Endothelial cell of umbilical vein (primary cell): ENCODE data around the gene GLB1L. TPM values are rescaled to one million over a fixed set of nuclear protein-coding genes. Genes with fewer than 3 reads are reported as not detected.

ENCODE experiments used
- BruUV-seq: library from RNA; stranded (reverse); fragments of 400-500 nt; replicated peaks from 2 replicates; lab custom pipeline; 2021; lab: Mats Ljungman, UMichigan
- CTCF ChIA-PET: fragments of 300-600, 350-600 bp; sonication (Branson Sonifier 250); formaldehyde crosslinking; loops from one replicate; lab custom pipeline; 2021; ENCODE audit warnings: antibody characterized with exemption, inconsistent platforms; lab: Charles Lee
- POLR2A ChIA-PET: fragments of 300-600, 350-600 bp; sonication (Branson Sonifier 250); formaldehyde crosslinking; loops from one replicate; lab custom pipeline; 2021; ENCODE audit warnings: antibody characterized with exemption, inconsistent platforms; lab: Charles Lee
- DNase-seq: peaks from one replicate; pipeline ENCODE4 v3.0.0-alpha.2; 2011; ENCODE audit warnings: low read depth, low spot score
- FAIRE-seq: peaks from 2 replicates; lab custom pipeline; 2011; peaks lifted over from hg19 to GRCh38; lab: Jason Lieb, UNC
- H2AFZ ChIP-seq: 2 replicates; pipeline ENCODE4 v1.6.0; 2012; ENCODE audit warnings: low read depth, low read length, control low read depth, inconsistent platforms
- H3K27ac ChIP-seq: 2 replicates; pipeline ENCODE4 v1.5.1; 2011; ENCODE audit warnings: low read depth, mild to moderate bottlenecking, control low read depth, low read length, moderate library complexity; ENCODE audit not compliant: insufficient read depth
- H3K27me3 ChIP-seq, 2 experiments: 2 replicates each; pipeline versions ENCODE4 v1.6.0 to v1.6.1; 2011; ENCODE audit warnings: low read length in 2 of 2, mixed read lengths in 1 of 2; ENCODE audit not compliant: control insufficient read depth in 2 of 2, insufficient read depth in 2 of 2
- H3K36me3 ChIP-seq, 2 experiments: 2 replicates in 1 of 2; 3 replicates in 1 of 2; pipeline ENCODE4 v1.5.1; 2011; ENCODE audit warnings: low read length in 2 of 2, mild to moderate bottlenecking in 1 of 2, moderate library complexity in 1 of 2; ENCODE audit not compliant: control insufficient read depth in 2 of 2, insufficient read depth in 2 of 2; ENCODE audit errors: extremely low read depth in 1 of 2
- H3K4me1 ChIP-seq: 3 replicates; pipeline ENCODE4 v1.5.1; 2011; ENCODE audit warnings: mild to moderate bottlenecking, low read length; ENCODE audit not compliant: control insufficient read depth, insufficient read depth; ENCODE audit errors: extremely low read depth
- H3K4me2 ChIP-seq: 2 replicates; pipeline ENCODE4 v1.6.1; 2011; ENCODE audit warnings: low read length, control low read depth, mixed read lengths; ENCODE audit not compliant: insufficient read depth
- H3K4me3 ChIP-seq, 3 experiments: fragments of 200-600 bp in 1 of 3; sonication (generic), shearing (Covaris generic) in 1 of 3; replicated peaks in 1 of 3; 2 replicates each; pipeline ENCODE4 v1.5.1; 2011 to 2016; ENCODE audit warnings: control low read depth in 3 of 3, low read length in 3 of 3, mild to moderate bottlenecking in 2 of 3, inconsistent platforms in 1 of 3, low read depth in 1 of 3, moderate library complexity in 1 of 3; ENCODE audit not compliant: insufficient read depth in 1 of 3
- H3K79me2 ChIP-seq: 2 replicates; pipeline ENCODE4 v1.6.0; 2012; ENCODE audit warnings: low read length, inconsistent platforms; ENCODE audit not compliant: control insufficient read depth, insufficient read depth
- H3K9ac ChIP-seq: replicated peaks from 2 replicates; pipeline ENCODE3; 2011; ENCODE audit warnings: low read length, control low read depth; ENCODE audit not compliant: insufficient read depth; ENCODE audit errors: extremely low read depth
- H3K9me1 ChIP-seq: replicated peaks from 3 replicates; pipeline ENCODE4 v1.6.0; 2011; ENCODE audit warnings: mild to moderate bottlenecking, low read length; ENCODE audit not compliant: control insufficient read depth, insufficient read depth; ENCODE audit errors: extremely low read depth
- H3K9me3 ChIP-seq: replicated peaks from 2 replicates; pipeline ENCODE4 v1.5.1; 2012; ENCODE audit warnings: low read length, inconsistent platforms; ENCODE audit not compliant: control insufficient read depth, insufficient read depth
- H4K20me1 ChIP-seq: replicated peaks from 2 replicates; pipeline ENCODE3; 2011; ENCODE audit warnings: mild to moderate bottlenecking, low read length; ENCODE audit not compliant: control insufficient read depth, insufficient read depth; ENCODE audit errors: extremely low read depth
- EZH2 ChIP-seq: IDR thresholded peaks from 2 replicates; pipeline ENCODE4 v1.6.1; 2012; ENCODE audit warnings: borderline replicate concordance, low read depth, mild to moderate bottlenecking, moderate library complexity, low read length, inconsistent platforms; ENCODE audit not compliant: severe bottlenecking
- FOS ChIP-seq: IDR thresholded peaks from 2 replicates; pipeline ENCODE4 v1.6.1; 2011; ENCODE audit warnings: mild to moderate bottlenecking, low read length, moderate library complexity, borderline replicate concordance; ENCODE audit not compliant: insufficient read depth
- GATA2 ChIP-seq: IDR thresholded peaks from 2 replicates; pipeline ENCODE4 v1.7.0; 2011; ENCODE audit warnings: low read depth, mild to moderate bottlenecking, moderate library complexity, mixed read lengths, low read length; ENCODE audit not compliant: insufficient read length, insufficient read depth
- JUN ChIP-seq: IDR thresholded peaks from 2 replicates; pipeline ENCODE4 v1.6.1; 2011; ENCODE audit warnings: borderline replicate concordance, low read depth; ENCODE audit not compliant: insufficient read length, insufficient read depth
- MYC ChIP-seq: IDR thresholded peaks from one replicate; pipeline ENCODE4 v1.6.1; 2011; ENCODE audit warnings: mild to moderate bottlenecking, low read depth, low read length
- POLR2A ChIP-seq: IDR thresholded peaks from 2 replicates; pipeline ENCODE4 v1.6.1; 2012; ENCODE audit warnings: low read depth, mild to moderate bottlenecking, control low read depth, low read length
- POLR2AphosphoS5 ChIP-seq: IDR thresholded peaks from 2 replicates; pipeline ENCODE4 v1.6.1; 2012; ENCODE audit warnings: low read depth, mild to moderate bottlenecking, control low read depth, low read length, moderate library complexity; ENCODE audit not compliant: insufficient read depth
- dilution Hi-C: fragments of 300-500 bp; cut with MboI; formaldehyde crosslinking; loops from one replicate; pipeline ENCODE4 v1.15.0; 2019; ENCODE audit warnings: low sequenced_read_pairs; ENCODE audit not compliant: extremely low pct_ligation_motif_present
- intact Hi-C: fragments of 100-400 bp; cut with micrococcal nuclease; formaldehyde crosslinking; loops from one replicate; pipeline ENCODE4 v1.10.0; 2022
- polyA plus RNA-seq, 4 experiments: library from polyadenylated mRNA; depleted of rRNA in 3 of 4; stranded (reverse) in 3 of 4; unstranded in 1 of 4; fragments of >200 nt; gene quantifications; 2 replicates each; pipeline versions ENCODE4 v1.2.1 to v1.2.3, GENCODE V29; 2011 to 2012; ENCODE audit warnings: missing spikeins in 1 of 4
- total RNA-seq: library from RNA; stranded (reverse); gene quantifications from 2 replicates; pipeline ENCODE4 v1.2.3, GENCODE V29; 2021
- TF ChIP-seq, protein P1 (sequence below), 2 donors: IDR thresholded peaks; 1 replicate in 1 of 2; 2 replicates in 1 of 2; pipeline ENCODE4 v1.5.1; 2011; ENCODE audit warnings: low read length in 2 of 2, mild to moderate bottlenecking in 2 of 2, moderate library complexity in 2 of 2, control low read depth in 1 of 2, inconsistent platforms in 1 of 2, low read depth in 1 of 2; ENCODE audit not compliant: insufficient read depth in 1 of 2; ENCODE audit errors: extremely low read depth in 1 of 2
- TF ChIP-seq, protein P2 (sequence below): IDR thresholded peaks from 2 replicates; pipeline ENCODE4 v1.6.1; 2011; ENCODE audit not compliant: insufficient read depth, insufficient read length

Gene GLB1L
- total and polyA plus RNA-seq, 2 donors (not counting 3 experiments of a cell fraction or from before 2014, with no cell fraction given) = 9.2 to 11.9 TPM

DNA sequence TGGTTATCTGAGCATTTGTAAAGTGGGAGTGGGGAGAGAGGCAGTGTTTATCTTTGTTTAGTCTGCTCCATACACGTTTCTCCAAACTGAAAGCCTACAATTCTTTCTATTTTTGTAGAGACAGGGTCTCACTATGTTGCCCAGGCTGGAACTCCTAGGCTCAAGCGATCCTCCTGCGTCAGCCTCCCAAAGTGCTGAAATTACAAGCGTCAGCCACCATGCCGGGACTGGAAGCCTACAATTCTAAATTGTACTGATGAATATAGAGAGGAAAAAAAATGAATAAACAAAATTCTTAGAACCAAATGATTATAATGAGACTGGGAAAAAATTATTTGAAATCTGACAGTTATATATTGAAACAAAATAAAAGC lies 40.1 kb downstream of the GLB1L start:
- no peak for FAIRE-seq
- ChIA-PET CTCF (interaction anchor here (1.4 kb wide), 1 partner anchor 16 kb away, joined by 4 read pairs; no protein-coding TSS in a partner anchor), POLR2A (no interaction called here)
- Histone ChIP-seq H3K4me3 (no peak overlapping the region), H3K9ac (no peak overlapping the region), H2AFZ (no peak overlapping the region), H3K27ac (no peak overlapping the region), H3K36me3 (peaks cover 0 to 7% of the 10 kb centered on the region in 2 experiments), H3K4me2 (no peak overlapping the region), H3K27me3 (no peaks in the 10 kb centered on the region), H3K9me1 (no peaks in the 10 kb centered on the region), H3K4me1 (peaks cover 18% of the 10 kb centered on the region), H3K79me2 (no peaks in the 10 kb centered on the region), H4K20me1 (no peaks in the 10 kb centered on the region), H3K9me3 (no peaks in the 10 kb centered on the region)
- intact Hi-C loops (no loop called here), dilution Hi-C loops (no loop called here)
- TF ChIP-seq FOS (no peak), MYC (no peak), EZH2 (no peak), POLR2AphosphoS5 (no peak), POLR2A (no peak), GATA2 (no peak), JUN (no peak)
- TF ChIP-seq, protein P1, sequence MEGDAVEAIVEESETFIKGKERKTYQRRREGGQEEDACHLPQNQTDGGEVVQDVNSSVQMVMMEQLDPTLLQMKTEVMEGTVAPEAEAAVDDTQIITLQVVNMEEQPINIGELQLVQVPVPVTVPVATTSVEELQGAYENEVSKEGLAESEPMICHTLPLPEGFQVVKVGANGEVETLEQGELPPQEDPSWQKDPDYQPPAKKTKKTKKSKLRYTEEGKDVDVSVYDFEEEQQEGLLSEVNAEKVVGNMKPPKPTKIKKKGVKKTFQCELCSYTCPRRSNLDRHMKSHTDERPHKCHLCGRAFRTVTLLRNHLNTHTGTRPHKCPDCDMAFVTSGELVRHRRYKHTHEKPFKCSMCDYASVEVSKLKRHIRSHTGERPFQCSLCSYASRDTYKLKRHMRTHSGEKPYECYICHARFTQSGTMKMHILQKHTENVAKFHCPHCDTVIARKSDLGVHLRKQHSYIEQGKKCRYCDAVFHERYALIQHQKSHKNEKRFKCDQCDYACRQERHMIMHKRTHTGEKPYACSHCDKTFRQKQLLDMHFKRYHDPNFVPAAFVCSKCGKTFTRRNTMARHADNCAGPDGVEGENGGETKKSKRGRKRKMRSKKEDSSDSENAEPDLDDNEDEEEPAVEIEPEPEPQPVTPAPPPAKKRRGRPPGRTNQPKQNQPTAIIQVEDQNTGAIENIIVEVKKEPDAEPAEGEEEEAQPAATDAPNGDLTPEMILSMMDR (IDR thresholded peaks at IDR 0.05; ENCODE audit: extremely low read depth in 1 of 2, insufficient read depth in 1 of 2, low read depth in 1 of 2, low read length in 2 of 2) = no peak
- TF ChIP-seq, protein P2, sequence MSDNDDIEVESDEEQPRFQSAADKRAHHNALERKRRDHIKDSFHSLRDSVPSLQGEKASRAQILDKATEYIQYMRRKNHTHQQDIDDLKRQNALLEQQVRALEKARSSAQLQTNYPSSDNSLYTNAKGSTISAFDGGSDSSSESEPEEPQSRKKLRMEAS = no peak
- no TSS peak for BruUV-seq
- no peak for DNase-seq
